GM21381 (cell line): ENCODE results near the gene CERS2.

Experiments
- ATAC-seq: cut with Tn5 transposase; IDR thresholded peaks from one replicate; pipeline ENCODE4 v1.9.1; 2021; ENCODE audit warnings: mild to moderate bottlenecking, moderate library complexity; ENCODE audit not compliant: unreplicated experiment

CERS2 gene

GRCh38 chr1:150997949-150998348, 23.3 kb upstream of the CERS2 start:
- no peak for ATAC-seq

- ATAC-seq, result no peak
Measured at GRCh38 chr1:150997126-150997872, 22.7 kb upstream of the CERS2 start.

DNA sequence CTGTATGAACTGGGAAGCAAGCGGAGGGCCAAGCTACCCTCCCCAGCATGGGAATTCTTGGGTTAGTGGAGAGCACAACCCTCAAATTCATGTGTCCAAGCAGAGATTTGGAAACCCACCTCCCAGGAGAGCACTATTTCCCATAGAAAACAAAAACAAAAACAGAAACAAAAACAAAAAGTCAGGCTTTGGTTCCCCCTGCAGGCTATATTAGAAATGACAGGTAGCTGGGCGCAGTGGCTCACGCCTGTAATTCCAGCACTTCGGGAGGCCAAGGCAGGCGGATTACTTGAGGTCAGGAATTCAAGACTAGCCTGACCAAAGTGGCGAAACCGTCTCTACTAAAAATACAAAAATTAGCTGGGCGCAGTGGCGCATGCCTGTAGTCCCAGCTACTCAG, 21.3 kb upstream of the CERS2 start:
- no peak for ATAC-seq

DNA sequence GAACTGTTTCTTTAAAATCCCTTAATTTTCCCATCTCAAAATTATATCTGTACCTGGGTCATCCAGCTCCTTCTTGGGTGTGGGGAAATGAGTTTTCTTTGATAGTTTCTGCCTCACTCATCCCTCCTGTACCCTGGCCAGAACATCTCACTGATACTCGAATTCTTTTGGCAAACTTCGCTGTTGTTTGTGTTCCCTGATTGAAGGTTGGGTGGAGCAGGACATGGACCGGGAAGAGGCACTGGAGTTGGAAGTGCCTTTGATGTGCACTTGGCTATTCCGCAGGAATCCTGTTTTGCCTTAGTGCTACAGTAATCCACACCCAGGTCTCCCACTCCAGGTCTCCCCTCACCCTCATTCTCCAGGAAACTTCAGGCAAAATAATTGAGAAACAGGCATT, 20.8 kb upstream of the CERS2 start:
- ATAC-seq, result no peak

DNA sequence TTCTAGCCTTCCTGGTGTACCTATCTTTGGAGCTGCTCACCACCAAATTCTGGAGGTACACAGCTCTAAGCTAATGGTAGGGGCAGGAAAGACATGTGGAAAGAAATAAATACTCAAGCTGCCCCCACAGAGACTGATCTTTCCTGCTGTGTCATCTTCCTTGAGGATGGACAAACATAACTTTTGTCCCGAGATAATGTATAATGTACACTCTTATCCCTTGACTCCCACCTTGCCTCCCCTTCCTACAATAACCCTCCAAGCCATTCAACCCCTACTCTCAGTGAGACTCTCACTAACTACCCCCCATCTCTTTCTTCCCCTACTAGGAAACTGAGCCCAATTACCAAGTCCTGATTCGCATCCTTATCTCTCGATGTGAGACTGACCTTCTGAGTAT, 19.6 kb upstream of the CERS2 start:
- ATAC-seq, result no peak

GRCh38 chr1:150992626-150993025, 18.0 kb upstream of the CERS2 start:
- ATAC-seq, result no peak

DNA sequence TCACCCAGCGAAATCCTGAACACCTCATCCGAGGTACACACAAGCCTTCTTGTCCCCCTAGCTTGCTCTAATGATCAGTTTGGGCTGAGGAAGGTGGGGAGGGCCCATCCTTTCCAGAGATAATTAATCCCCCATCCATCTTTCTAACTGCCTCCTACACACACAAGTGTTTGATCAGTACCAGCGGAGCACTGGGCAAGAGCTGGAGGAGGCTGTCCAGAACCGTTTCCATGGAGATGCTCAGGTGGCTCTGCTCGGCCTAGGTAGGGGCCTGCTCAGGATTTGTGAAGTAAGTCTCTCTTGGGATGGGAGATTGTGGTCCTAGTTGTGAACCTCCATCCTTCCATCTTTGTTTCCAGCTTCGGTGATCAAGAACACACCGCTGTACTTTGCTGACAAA, 13.3 kb upstream of the CERS2 start:
- ATAC-seq, result no peak

DNA sequence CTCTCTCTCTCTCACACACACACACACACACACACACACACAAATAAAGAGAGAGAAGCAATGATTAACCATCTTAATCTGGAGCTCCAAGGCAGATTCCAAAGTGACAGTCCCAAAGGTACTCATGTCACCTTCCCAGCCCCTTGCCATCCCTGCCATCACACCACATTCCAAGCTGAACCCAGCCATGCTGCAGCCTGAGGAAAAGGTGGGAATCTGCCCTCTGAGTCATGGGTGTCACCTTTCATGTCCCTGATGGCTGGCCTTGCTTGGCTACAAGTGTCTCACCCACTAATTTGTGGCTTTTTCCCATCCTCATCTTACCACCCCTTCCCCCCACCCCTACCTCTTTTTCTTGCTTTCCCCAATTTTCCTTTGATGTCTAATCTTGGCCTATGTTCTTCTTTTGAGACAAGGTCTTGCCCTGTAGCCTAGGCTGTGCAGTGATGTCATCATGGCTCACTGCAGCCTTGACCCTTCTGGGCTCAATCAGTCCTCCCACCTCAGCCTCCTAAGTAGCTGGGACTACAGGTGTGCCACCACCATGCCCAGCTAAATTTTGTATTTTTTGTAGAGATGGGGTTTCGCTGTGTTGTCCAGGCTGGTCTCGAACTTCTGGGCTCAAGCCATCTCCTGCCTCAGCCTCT, 10.7 kb upstream of the CERS2 start:
- no peak for ATAC-seq

GRCh38 chr1:150981805-150982712, 7.4 kb upstream of the CERS2 start, which contains the start of gene ANXA9:
TSS of gene ANXA9 (plus strand) at chr1:150982292. CDS start at chr1:150983106, 814 bp downstream.
- ATAC-seq, result no peak

DNA sequence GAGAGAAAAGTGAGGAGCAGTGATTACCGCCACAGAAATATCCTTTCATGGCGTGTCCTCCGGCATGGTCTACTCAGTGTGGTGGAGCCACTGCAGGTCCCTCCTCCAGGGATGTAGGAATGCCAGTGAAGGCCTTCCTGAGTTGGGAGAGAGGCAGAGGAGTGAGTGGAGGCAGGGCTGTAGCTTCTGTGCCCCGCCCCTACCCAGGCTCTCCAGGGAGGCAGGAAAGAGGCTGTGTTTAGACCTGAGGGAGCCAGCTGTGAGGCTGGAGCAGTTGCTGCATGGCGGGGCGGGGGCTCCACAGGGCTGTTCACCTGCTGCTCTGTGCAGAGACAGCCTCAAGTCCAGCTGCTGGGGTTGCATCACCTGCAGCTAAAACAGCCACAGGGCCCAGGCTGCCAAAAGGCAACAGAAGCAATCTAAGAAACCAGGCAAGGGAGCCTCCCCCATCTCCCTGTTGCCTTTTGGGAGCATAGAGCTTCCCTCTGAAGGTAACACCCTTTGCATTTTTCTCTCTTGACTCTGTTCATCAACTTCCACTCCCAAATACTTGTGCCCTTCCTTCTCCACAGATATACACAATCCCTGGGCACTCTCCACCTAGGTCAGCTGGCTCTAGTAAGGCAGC, 6.7 kb upstream of the CERS2 start:
- no peak for ATAC-seq

DNA sequence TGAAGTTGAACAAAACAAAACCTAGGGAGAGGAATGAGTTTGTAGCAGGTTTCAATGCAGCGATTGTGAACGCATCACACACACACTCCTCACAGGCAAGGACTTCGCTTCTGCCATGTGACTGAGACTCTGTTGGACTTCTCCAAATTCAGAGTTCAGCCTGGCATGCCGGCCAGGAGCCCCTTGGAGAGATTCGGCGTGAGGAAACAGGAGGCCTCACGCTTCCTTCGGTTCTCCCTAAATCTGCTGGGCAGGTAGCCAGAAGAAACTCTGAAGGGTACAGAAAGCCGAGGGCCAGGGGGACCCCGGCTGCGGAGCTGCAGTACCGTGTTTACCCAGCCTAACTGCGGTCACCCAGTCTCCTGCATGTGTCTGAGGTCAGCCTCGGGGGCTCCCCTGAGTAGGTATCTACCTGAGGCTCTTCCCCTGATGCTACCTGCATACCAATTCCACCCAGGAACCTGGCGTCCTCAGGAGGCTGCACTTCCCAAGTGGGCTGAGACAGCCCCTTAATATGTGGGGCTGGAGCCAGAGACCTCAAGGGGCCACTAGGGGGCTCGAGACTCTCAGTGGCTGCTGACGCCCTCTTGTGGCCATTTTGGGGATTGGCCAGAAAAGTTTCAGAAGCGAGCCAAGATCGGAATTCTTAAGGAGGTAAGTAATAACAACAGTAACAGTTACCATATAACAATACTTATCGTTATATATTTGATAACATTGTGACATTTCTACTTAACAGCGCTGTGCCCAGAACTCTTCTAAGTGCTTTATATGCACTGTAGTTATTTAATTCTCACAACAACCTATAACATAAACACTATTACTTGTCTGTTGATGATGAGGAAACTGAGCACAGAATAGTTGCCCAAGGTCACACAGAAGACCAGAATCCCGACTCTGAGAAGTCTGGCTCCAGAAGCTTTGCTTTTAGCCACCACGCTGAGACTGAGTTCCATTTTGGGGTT, 4.7 kb upstream of the CERS2 start:
- no peak for ATAC-seq

GRCh38 chr1:150976879-150977694, 2.5 kb upstream of the CERS2 start:
- no peak for ATAC-seq

DNA sequence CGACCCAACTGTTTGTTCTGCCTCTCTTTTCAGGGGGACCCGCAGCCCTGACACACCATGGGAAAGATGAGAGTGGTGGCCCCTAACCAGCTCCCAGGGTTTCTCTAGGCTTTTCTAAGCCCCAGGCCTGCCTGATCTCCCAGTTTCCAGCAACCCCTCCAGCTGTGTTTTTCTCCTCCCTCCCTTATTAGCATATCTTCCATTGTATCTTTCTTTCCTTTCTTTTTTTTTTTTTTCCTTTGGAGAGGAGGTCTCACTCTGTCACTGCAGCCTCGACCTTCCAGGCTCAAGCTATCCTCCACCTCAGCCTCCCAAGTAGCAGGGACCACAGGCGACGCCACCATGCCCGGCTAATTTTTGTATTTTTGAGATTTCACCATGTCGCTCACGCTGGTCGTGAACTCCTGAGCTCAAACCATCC, 1.8 kb upstream of the CERS2 start:
- no peak for ATAC-seq

GRCh38 chr1:150973836-150974579, 627 bp downstream of the CERS2 start:
- ATAC-seq, result peak; percentile 46

GRCh38 chr1:150973258-150973835, 1.3 kb downstream of the CERS2 start:
- ATAC-seq, result no peak

GRCh38 chr1:150972417-150972940, 2.2 kb downstream of the CERS2 start:
- ATAC-seq, result no peak

DNA sequence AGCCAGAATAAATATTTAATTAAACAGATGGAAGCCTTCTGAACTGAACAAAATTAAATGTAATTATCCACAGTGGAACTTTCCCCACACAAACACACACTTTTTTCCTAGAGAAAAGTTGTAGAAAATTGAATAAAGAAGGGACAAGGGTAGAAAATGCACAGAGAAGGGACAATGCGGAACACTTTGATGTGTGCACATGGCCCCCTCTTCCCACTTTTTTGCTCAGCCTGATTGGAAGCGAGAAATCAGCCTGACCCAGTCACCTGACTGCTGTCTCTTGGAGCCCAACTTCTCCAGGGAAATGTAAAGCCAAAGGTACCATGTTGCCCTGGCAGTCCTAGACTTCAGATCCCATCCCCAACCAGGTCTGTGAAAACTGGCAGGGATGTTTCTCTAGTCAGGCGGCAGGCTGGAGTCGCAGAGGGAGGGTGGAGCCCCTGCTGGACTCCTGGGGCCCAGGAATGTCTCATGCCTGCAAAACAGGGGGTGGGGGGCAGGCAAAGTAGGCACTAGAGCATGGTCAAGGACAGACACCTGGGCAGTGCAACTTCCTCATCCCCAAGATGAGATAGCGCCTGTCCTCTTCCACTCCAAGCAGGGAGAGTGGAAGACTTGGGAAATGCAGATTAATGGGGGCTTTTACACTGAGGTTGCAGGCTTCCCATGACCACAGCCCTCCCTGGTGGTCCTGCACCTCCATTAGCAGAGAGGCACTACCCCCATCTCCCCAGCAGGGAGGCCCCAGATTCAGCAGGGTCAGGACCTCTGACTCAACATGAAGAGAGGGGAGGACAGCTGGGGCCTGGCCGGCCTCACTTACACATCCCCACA, 2.8 kb downstream of the CERS2 start:
- no peak for ATAC-seq
